GM18505 (cell line): ENCODE measurements around the gene APC2.

Source experiments
- ATAC-seq: cut with Tn5 transposase; IDR thresholded peaks from one replicate; pipeline ENCODE4 v1.9.1; 2021; ENCODE audit not compliant: unreplicated experiment
- POLR2A ChIP-seq: IDR thresholded peaks from 4 replicates; pipeline ENCODE4 v1.6.1; 2011; ENCODE audit warnings: borderline replicate concordance; ENCODE audit not compliant: insufficient read depth, insufficient read length; ENCODE audit errors: extremely low read depth

The APC2 gene

GRCh38 chr19:1452802-1453524, 3.0 kb downstream of the APC2 start:
- TF ChIP-seq POLR2A = no peak
- ATAC-seq = no peak

- no peak for TF ChIP-seq POLR2A
- ATAC-seq = no peak
Measured at GRCh38 chr19:1453525-1454364, 3.8 kb downstream of the APC2 start.

GRCh38 chr19:1455002-1455335, 5.0 kb downstream of the APC2 start:
- no peak for TF ChIP-seq POLR2A
- ATAC-seq = no peak

- ATAC-seq = no peak
- TF ChIP-seq POLR2A = no peak
Measured at GRCh38 chr19:1455336-1456120, 5.6 kb downstream of the APC2 start.

GRCh38 chr19:1456121-1456900, 6.4 kb downstream of the APC2 start:
- TF ChIP-seq POLR2A = no peak
- no peak for ATAC-seq

- ATAC-seq = no peak
- no peak for TF ChIP-seq POLR2A
Measured at GRCh38 chr19:1457031-1457739, 7.3 kb downstream of the APC2 start.

DNA sequence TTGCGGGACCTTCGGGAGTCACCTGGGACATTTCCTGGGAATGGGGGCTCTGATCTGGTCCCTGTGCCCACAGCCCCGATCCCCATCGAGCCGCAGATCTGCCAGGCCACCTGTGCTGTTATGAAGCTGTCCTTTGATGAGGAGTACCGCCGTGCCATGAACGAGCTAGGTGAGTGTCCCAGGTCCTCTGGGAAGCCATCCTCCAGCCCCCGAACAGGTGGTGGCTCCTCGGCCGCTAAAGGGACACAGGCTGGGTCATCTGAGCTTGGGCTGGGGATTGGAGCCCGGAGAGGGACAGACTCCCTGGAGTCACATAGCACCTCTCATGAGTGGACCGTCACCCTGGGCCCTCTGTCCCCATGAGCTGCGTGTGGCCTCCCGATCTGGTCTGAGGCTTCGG, 8.0 kb downstream of the APC2 start:
- ATAC-seq = no peak
- no peak for TF ChIP-seq POLR2A

- no peak for TF ChIP-seq POLR2A
- ATAC-seq = no peak
Measured at GRCh38 chr19:1459479-1459878, 9.6 kb downstream of the APC2 start.

DNA sequence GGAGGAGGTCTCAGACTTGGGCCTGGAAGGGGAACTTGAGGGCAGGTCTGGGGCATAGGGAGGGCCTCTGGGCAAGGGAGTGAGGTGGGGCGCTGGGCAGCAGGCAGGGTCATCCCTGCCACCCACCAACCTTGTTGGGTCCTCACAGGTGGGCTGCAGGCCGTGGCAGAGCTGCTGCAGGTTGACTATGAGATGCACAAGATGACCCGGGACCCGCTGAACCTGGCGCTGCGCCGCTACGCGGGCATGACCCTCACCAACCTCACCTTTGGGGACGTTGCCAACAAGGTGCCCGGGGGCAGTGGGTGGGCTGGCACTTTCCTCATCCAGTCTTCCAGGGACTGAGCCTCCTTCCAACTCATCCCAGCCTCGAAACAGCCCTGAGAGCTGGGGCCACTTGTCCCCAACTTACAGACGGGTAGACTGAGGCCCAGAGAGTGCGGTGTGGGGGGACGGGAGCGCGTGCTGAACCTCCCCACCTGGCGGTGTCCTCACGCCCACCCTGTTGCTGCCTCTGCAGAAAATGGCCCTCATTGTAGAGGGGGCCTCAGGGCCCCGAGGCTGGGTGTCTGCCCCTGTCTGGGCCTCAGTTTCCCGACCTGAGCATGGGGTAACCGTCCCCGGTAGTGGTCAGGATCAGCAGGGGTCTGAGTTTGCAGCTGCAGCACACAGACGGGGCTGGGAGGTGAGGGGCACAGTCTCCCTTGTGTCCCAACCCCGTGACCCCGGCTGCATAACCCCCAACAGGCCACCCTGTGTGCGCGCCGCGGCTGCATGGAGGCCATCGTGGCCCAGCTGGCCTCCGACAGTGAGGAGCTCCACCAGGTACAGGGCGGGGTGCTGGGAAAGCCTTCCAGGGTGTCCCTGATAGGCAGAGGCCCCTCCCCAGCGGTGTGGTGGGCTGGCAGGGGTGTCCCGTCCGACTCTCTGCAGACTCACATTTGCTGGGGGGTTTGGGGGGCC, 10.4 kb downstream of the APC2 start:
- no peak for ATAC-seq
- TF ChIP-seq POLR2A = no peak

- ATAC-seq = no peak
- TF ChIP-seq POLR2A = no peak
Measured at GRCh38 chr19:1461862-1462261, 11.9 kb downstream of the APC2 start.
